Heart left ventricle (tissue), 13 donors: ENCODE measurements around the gene ARHGEF3.

Source experiments
- POLR2A ChIP-seq, 2 donors: fragments of 450-650 bp; IDR thresholded peaks; one replicate each; pipeline ENCODE4 v1.6.1; 2017; ENCODE audit warnings: antibody characterized with exemption in 2 of 2, mild to moderate bottlenecking in 2 of 2, moderate library complexity in 2 of 2
- TF ChIP-seq, protein P1 (sequence below), 12 donors: fragments of 200-600 bp; sonication (generic) in 4 of 12; IDR thresholded peaks; one replicate each; pipeline versions ENCODE4 v1.5.0 to v1.8.0; 2018 to 2022; ENCODE audit warnings: antibody characterized with exemption in 12 of 12, mild to moderate bottlenecking in 5 of 12
- donor health status: ischemic (EF 13 %, LVEDD 7.1; RV severe dilation, severe dysfunction).
- donor health status: DM: no; HTN: yes; CAD: no.
- donor health status: DM: no; HTN: no; CAD: no.
- donor health status: ischemic (EF 25% LVEDD 6.9; RV normal size, moderate dysfunction).
- donor health status: ischemic (EF 25% LVEDD 5.7; RV mildly dilated, moderate dysfunction).
- donor health status: ischemic (EF 35%, LVEDD 5.7; RV mildly dilated, moderate dysfunction).
- donor health status: nonischemic (EF 11% LVEDD 7.7; RV severe dilation, severe dysfunction).
- donor health status: DM: yes; HTN: yes; CAD: no.
- donor health status: PGD.
- donor health status: ischemic (EF 29% LVEDD 5.4; RV normal size, mild dysfunction).
- donor health status: nonischemic (EF 23%, LVEDD 6.1; RV moderate dilation, normal function).

- TF ChIP-seq, protein P1, sequence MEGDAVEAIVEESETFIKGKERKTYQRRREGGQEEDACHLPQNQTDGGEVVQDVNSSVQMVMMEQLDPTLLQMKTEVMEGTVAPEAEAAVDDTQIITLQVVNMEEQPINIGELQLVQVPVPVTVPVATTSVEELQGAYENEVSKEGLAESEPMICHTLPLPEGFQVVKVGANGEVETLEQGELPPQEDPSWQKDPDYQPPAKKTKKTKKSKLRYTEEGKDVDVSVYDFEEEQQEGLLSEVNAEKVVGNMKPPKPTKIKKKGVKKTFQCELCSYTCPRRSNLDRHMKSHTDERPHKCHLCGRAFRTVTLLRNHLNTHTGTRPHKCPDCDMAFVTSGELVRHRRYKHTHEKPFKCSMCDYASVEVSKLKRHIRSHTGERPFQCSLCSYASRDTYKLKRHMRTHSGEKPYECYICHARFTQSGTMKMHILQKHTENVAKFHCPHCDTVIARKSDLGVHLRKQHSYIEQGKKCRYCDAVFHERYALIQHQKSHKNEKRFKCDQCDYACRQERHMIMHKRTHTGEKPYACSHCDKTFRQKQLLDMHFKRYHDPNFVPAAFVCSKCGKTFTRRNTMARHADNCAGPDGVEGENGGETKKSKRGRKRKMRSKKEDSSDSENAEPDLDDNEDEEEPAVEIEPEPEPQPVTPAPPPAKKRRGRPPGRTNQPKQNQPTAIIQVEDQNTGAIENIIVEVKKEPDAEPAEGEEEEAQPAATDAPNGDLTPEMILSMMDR (IDR thresholded peaks at IDR 0.05): no peak
- TF ChIP-seq POLR2A (IDR thresholded peaks at IDR 0.05): no peak
Observed at GRCh38 chr3:56763233-56763632, 38.5 kb downstream of the ARHGEF3 start.
